Activated CD4-positive, alpha-beta T cell treated with anti-CD3 and anti-CD28 coated beads for 36 hours (primary cell): ENCODE data around the gene KRT77. TPM values are rescaled to one million over a fixed set of nuclear protein-coding genes. Genes with fewer than 3 reads are reported as not detected.

Source experiments
- ATAC-seq: fragments of 200-7000 bp; cut with Tn5 transposase; one replicate; pipeline ENCODE4 v1.10.0; 2021; ENCODE audit warnings: mild to moderate bottlenecking, moderate library complexity
- CTCF ChIA-PET: fragments of 350-600 bp; sonication (Branson Sonifier 250); formaldehyde crosslinking; loops from one replicate; lab custom pipeline; 2021; ENCODE audit warnings: antibody characterized with exemption; lab: Charles Lee
- POLR2A ChIA-PET: fragments of 350-600 bp; sonication (Branson Sonifier 250); formaldehyde crosslinking; loops from one replicate; lab custom pipeline; 2021; ENCODE audit warnings: antibody characterized with exemption, inconsistent platforms; lab: Charles Lee
- DNase-seq: peaks from one replicate; pipeline ENCODE4 v3.0.0-alpha.2; 2020
- H3K27ac Mint-ChIP-seq: one replicate; pipeline ENCODE4 v1.8.0; 2021; ENCODE audit warnings: mixed read lengths
- H3K27me3 Mint-ChIP-seq: one replicate; pipeline ENCODE4 v1.8.0; 2021; ENCODE audit warnings: mixed read lengths
- H3K36me3 Mint-ChIP-seq: one replicate; pipeline ENCODE4 v1.8.0; 2021; ENCODE audit warnings: low read depth, mixed read lengths
- H3K4me1 Mint-ChIP-seq: one replicate; pipeline ENCODE4 v1.8.0; 2021; ENCODE audit warnings: mixed read lengths
- H3K4me3 Mint-ChIP-seq: one replicate; pipeline ENCODE4 v1.8.0; 2021; ENCODE audit warnings: mild to moderate bottlenecking, moderate library complexity, mixed read lengths
- H3K9me3 Mint-ChIP-seq: one replicate; pipeline ENCODE4 v1.8.0; 2021; ENCODE audit warnings: low read depth, mixed read lengths
- intact Hi-C, 2 experiments: fragments of 100-400 bp; cut with DNase I in 1 of 2; cut with micrococcal nuclease in 1 of 2; formaldehyde crosslinking; loops; one replicate each; pipeline versions ENCODE4 v1.14.2 to v1.15.1; 2022 to 2024; cut with DNase I, micrococcal nuclease
- total RNA-seq, 2 experiments: library from RNA; stranded (reverse); gene quantifications; one replicate each; pipeline ENCODE4 v1.2.3, GENCODE V29; 2021

KRT77 gene
- total RNA-seq, 2 experiments from 2014 or later = not detected

GRCh38 chr12:52650520-52651081 lies 52.7 kb downstream of the KRT77 start:
- Mint-ChIP-seq H3K4me1 (peaks cover 46% of the 10 kb centered on the region), H3K27me3 (no peaks in the 10 kb centered on the region), H3K36me3 (no peaks in the 10 kb centered on the region), H3K27ac (no peak overlapping the region), H3K4me3 (no peak overlapping the region), H3K9me3 (no peaks in the 10 kb centered on the region)
- no peak for ATAC-seq
- intact Hi-C loops = no loop called here
- POLR2A ChIA-PET = no interaction called here
- CTCF ChIA-PET = interaction anchor here (0.7 kb wide), 1 partner anchor 973 kb away, joined by 4 read pairs; no protein-coding TSS in a partner anchor
- DNase-seq = no peak

DNA sequence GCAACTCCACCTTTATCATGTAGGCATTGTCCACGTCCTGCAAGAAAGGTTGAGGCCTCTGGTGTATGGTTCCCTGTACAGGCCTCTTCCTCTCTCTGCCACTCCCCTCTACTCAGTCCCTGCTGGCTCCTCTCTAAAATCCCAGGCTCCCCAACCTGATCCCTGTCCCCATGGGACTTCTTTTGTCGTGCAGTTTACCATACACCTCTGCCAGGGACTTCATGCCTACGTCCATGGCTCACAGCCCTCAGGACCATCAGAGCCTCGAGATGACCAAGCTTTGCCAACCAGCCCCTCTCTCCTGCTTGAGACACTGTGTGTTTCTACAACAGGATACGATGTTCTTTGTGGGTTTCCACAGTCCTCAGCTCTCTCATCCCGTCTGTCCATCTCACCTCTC lies 54.3 kb downstream of the KRT77 start:
- DNase-seq (no peak), ATAC-seq (no peak)
- Mint-ChIP-seq H3K4me1 (peaks cover 58% of the 10 kb centered on the region), H3K27ac (no peak overlapping the region), H3K27me3 (no peaks in the 10 kb centered on the region), H3K36me3 (no peaks in the 10 kb centered on the region), H3K4me3 (no peak overlapping the region), H3K9me3 (no peaks in the 10 kb centered on the region)
- intact Hi-C loops = no loop called here
- CTCF ChIA-PET = no interaction called here
- POLR2A ChIA-PET = no interaction called here

DNA sequence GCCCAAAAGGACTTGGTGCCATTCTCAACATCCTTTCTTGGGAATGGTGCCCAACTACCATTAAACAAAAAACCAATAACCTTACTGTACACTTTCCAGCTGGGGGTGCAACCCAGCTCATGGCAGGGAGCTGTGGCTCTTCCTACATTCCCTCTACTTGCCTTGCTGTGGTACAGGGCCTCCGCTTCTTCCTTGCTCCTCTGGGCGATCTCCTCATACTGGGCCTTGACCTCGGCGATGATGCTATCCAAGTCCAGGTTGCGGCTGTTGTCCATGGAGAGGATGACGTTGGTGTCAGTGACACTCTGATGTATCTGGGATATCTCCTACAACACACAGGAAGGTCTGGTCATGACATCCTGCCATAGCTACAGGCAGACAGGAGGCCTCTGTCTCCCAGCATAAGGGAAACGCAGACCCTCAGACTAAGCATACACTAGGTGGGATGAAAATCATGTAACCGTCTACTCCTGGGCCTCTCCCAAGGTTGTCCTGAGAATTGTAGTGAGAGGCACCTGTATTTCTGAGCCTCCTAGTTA lies 55.2 kb downstream of the KRT77 start:
- ChIA-PET CTCF (interaction anchor here (1.1 kb wide), 1 partner anchor 232 kb away, joined by 5 read pairs; no protein-coding TSS in a partner anchor), POLR2A (no interaction called here)
- Mint-ChIP-seq H3K9me3 (no peaks in the 10 kb centered on the region), H3K4me3 (no peak overlapping the region), H3K27ac (no peak overlapping the region), H3K27me3 (no peaks in the 10 kb centered on the region), H3K4me1 (peaks cover 65% of the 10 kb centered on the region), H3K36me3 (no peaks in the 10 kb centered on the region)
- DNase-seq (no peak), ATAC-seq (no peak)
- intact Hi-C loops = no loop called here

GRCh38 chr12:52647601-52648000 lies 55.7 kb downstream of the KRT77 start:
- no peak for ATAC-seq
- Mint-ChIP-seq H3K27me3 (no peaks in the 10 kb centered on the region), H3K4me3 (no peak overlapping the region), H3K4me1 (peaks cover 69% of the 10 kb centered on the region), H3K36me3 (no peaks in the 10 kb centered on the region), H3K27ac (no peak overlapping the region), H3K9me3 (no peaks in the 10 kb centered on the region)
- ChIA-PET CTCF (interaction anchor here (1.1 kb wide), 1 partner anchor 232 kb away, joined by 5 read pairs; no protein-coding TSS in a partner anchor), POLR2A (no interaction called here)
- DNase-seq = no peak
- intact Hi-C loops = no loop called here

- H3K27ac Mint-ChIP-seq = peak overlapping the region; percentile 74
- POLR2A ChIA-PET = no interaction called here
- intact Hi-C loops = no loop called here
Measured at GRCh38 chr12:52646613-52647012, 56.7 kb downstream of the KRT77 start.

GRCh38 chr12:52645982-52646381 lies 57.3 kb downstream of the KRT77 start:
- DNase-seq (no peak), ATAC-seq (no peak)
- ChIA-PET POLR2A (no interaction called here), CTCF (no interaction called here)
- intact Hi-C loops = no loop called here
- peak overlapping the region; percentile 74 for H3K27ac Mint-ChIP-seq
- H3K9me3 Mint-ChIP-seq = no peaks in the 10 kb centered on the region
- H3K4me3 Mint-ChIP-seq = no peak overlapping the region
- no peaks in the 10 kb centered on the region for H3K36me3 Mint-ChIP-seq
- H3K27me3 Mint-ChIP-seq = no peaks in the 10 kb centered on the region
- H3K4me1 Mint-ChIP-seq = peaks cover 83% of the 10 kb centered on the region

More at GRCh38 chr12:52646613-52647012, 56.7 kb downstream of the KRT77 start:
- DNase-seq (no peak), ATAC-seq (no peak)
- peaks cover 79% of the 10 kb centered on the region for H3K4me1 Mint-ChIP-seq
- H3K9me3 Mint-ChIP-seq = no peaks in the 10 kb centered on the region
- no peaks in the 10 kb centered on the region for H3K27me3 Mint-ChIP-seq
- no peak overlapping the region for H3K4me3 Mint-ChIP-seq
- CTCF ChIA-PET = no interaction called here
- no peaks in the 10 kb centered on the region for H3K36me3 Mint-ChIP-seq

GRCh38 chr12:52645120-52645761 lies 58.1 kb downstream of the KRT77 start:
- Mint-ChIP-seq H3K27ac (peak overlapping the region; percentile 74), H3K4me1 (peaks cover 82% of the 10 kb centered on the region), H3K4me3 (no peak overlapping the region), H3K27me3 (no peaks in the 10 kb centered on the region), H3K36me3 (no peaks in the 10 kb centered on the region), H3K9me3 (no peaks in the 10 kb centered on the region)
- peak; percentile 92 for ATAC-seq
- ChIA-PET CTCF (interaction anchor here (0.6 kb wide), 1 partner anchor 66 kb away, joined by 3 read pairs; no protein-coding TSS in a partner anchor), POLR2A (no interaction called here)
- DNase-seq = peak; percentile 58
- intact Hi-C loops = no loop called here

GRCh38 chr12:52644078-52644415 lies 59.3 kb downstream of the KRT77 start:
- Mint-ChIP-seq H3K27me3 (no peaks in the 10 kb centered on the region), H3K4me1 (peaks cover 72% of the 10 kb centered on the region), H3K9me3 (no peaks in the 10 kb centered on the region), H3K27ac (no peak overlapping the region), H3K36me3 (no peaks in the 10 kb centered on the region), H3K4me3 (no peak overlapping the region)
- CTCF ChIA-PET = no interaction called here
- intact Hi-C loops = no loop called here
- POLR2A ChIA-PET = no interaction called here
- DNase-seq (no peak), ATAC-seq (no peak)

- Mint-ChIP-seq H3K36me3 (no peaks in the 10 kb centered on the region), H3K27me3 (no peaks in the 10 kb centered on the region)
- CTCF ChIA-PET = interaction anchor here (0.6 to 1.8 kb wide), 2 partner anchors 226 to 1589 kb away, joined by 3 to 5 read pairs; no protein-coding TSS in a partner anchor
Measured at GRCh38 chr12:52643233-52644077, 59.9 kb downstream of the KRT77 start.

DNA sequence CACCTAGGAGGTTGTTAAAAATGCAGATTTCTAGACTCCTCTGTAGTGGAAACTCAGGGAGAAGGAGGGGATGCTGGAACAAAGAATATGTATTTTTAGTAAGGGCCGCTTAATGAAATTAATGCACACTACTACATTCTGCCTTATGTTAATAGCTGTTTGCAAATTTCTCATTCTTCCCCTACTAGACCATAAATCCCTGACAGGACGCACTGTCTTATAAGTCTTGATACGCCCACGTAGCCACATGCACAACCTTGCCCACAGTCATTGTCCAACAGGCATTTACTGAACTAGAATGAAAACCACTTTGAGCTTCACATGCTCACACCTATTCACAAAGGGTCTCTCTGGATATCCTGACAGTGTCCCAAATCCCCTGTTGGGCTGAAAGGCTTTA lies 61.9 kb downstream of the KRT77 start:
- intact Hi-C loops = no loop called here
- CTCF ChIA-PET = interaction anchor here (1.4 to 1.8 kb wide), 3 partner anchors 37 to 243 kb away, joined by 3 to 5 read pairs (median 5); no protein-coding TSS in a partner anchor

More at GRCh38 chr12:52643233-52644077, 59.9 kb downstream of the KRT77 start:
- no peak for ATAC-seq
- POLR2A ChIA-PET = no interaction called here
- H3K9me3 Mint-ChIP-seq = no peaks in the 10 kb centered on the region
- H3K4me1 Mint-ChIP-seq = peaks cover 66% of the 10 kb centered on the region
- intact Hi-C loops = no loop called here
- H3K27ac Mint-ChIP-seq = peak overlapping the region; percentile 3
- H3K4me3 Mint-ChIP-seq = no peak overlapping the region
- no peak for DNase-seq

More for the DNA sequence above, 61.9 kb downstream of the KRT77 start:
- Mint-ChIP-seq H3K9me3 (no peaks in the 10 kb centered on the region), H3K27ac (no peak overlapping the region), H3K27me3 (no peaks in the 10 kb centered on the region), H3K4me1 (peaks cover 49% of the 10 kb centered on the region), H3K36me3 (no peaks in the 10 kb centered on the region), H3K4me3 (no peak overlapping the region)
- ATAC-seq (no peak), DNase-seq (no peak)
- POLR2A ChIA-PET = no interaction called here
